ENCODE results near the gene FUBP3.

GRCh38 chr9:130542038-130542437 is 37.3 kb upstream of the FUBP3 start:
- TF ChIP-seq CTCF (IDR thresholded peaks at IDR 0.05) (no peak), POLR2A (IDR thresholded peaks at IDR 0.05) (no peak)

All from thyroid gland (tissue), 4 donors.